ENCODE measurements around the gene ONECUT3. TPM values are rescaled to one million over a fixed set of nuclear protein-coding genes. Genes with fewer than 3 reads are reported as not detected.
A peak's percentile ranks its signal among the peaks of the same experiment; 100 is the strongest.

ONECUT3 gene
- total RNA-seq, 1 donor from 2014 or later = not detected

- no peak for TF ChIP-seq CTCF (IDR thresholded peaks at IDR 0.05; ENCODE audit: insufficient read depth, low read length, poor library complexity, severe bottlenecking)
- Histone ChIP-seq H3K27me3 (ENCODE audit: control insufficient read depth, insufficient read depth, low read length) (peaks cover 3% of the 10 kb centered on the region), H3K36me3 (ENCODE audit: control insufficient read depth, insufficient read depth, low read length) (no peaks in the 10 kb centered on the region), H3K4me3 (ENCODE audit: low read depth, low read length) (no peak overlapping the region)
- no peak for DNase-seq (ENCODE audit: low read depth)
Measured at GRCh38 chr19:1807695-1808394, 54.5 kb downstream of the ONECUT3 start.

GRCh38 chr19:1808395-1808731 is 55.1 kb downstream of the ONECUT3 start:
- TF ChIP-seq CTCF (IDR thresholded peaks at IDR 0.05; ENCODE audit: insufficient read depth, low read length, poor library complexity, severe bottlenecking) = no peak
- no peak overlapping the region for H3K4me3 ChIP-seq (ENCODE audit: low read depth, low read length)
- no peak for DNase-seq (ENCODE audit: low read depth)
- H3K36me3 ChIP-seq (ENCODE audit: control insufficient read depth, insufficient read depth, low read length) = no peaks in the 10 kb centered on the region
- H3K27me3 ChIP-seq (ENCODE audit: control insufficient read depth, insufficient read depth, low read length) = peaks cover 3% of the 10 kb centered on the region

- no peak for TF ChIP-seq CTCF (IDR thresholded peaks at IDR 0.05; ENCODE audit: insufficient read depth, low read length, poor library complexity, severe bottlenecking)
- H3K36me3 ChIP-seq (ENCODE audit: control insufficient read depth, insufficient read depth, low read length) = no peaks in the 10 kb centered on the region
Measured at GRCh38 chr19:1809678-1810077, 56.4 kb downstream of the ONECUT3 start.

GRCh38 chr19:1810439-1811160 is 57.3 kb downstream of the ONECUT3 start:
- DNase-seq (ENCODE audit: low read depth) = no peak
- H3K27me3 ChIP-seq (ENCODE audit: control insufficient read depth, insufficient read depth, low read length) = peaks cover 3% of the 10 kb centered on the region
- H3K36me3 ChIP-seq (ENCODE audit: control insufficient read depth, insufficient read depth, low read length) = no peaks in the 10 kb centered on the region
- TF ChIP-seq CTCF (IDR thresholded peaks at IDR 0.05; ENCODE audit: insufficient read depth, low read length, poor library complexity, severe bottlenecking) = no peak
- H3K4me3 ChIP-seq (ENCODE audit: low read depth, low read length) = no peak overlapping the region

More at GRCh38 chr19:1809678-1810077, 56.4 kb downstream of the ONECUT3 start:
- Histone ChIP-seq H3K4me3 (ENCODE audit: low read depth, low read length) (no peak overlapping the region), H3K27me3 (ENCODE audit: control insufficient read depth, insufficient read depth, low read length) (peaks cover 3% of the 10 kb centered on the region)
- DNase-seq (ENCODE audit: low read depth) = no peak

GRCh38 chr19:1811472-1811894 is 58.2 kb downstream of the ONECUT3 start:
- Histone ChIP-seq H3K36me3 (ENCODE audit: control insufficient read depth, insufficient read depth, low read length) (no peaks in the 10 kb centered on the region), H3K27me3 (ENCODE audit: control insufficient read depth, insufficient read depth, low read length) (peaks cover 3% of the 10 kb centered on the region), H3K4me3 (ENCODE audit: low read depth, low read length) (peak overlapping the region; percentile 53)
- peak; percentile 63 for DNase-seq (ENCODE audit: low read depth)
- no peak for TF ChIP-seq CTCF (IDR thresholded peaks at IDR 0.05; ENCODE audit: insufficient read depth, low read length, poor library complexity, severe bottlenecking)
